Lung (tissue), 12 donors: ENCODE results near the gene UGT1A4. TPM values are rescaled to one million over a fixed set of nuclear protein-coding genes. Genes with fewer than 3 reads are reported as not detected.

Experiments
- ATAC-seq: fragments of 200-7000 bp; cut with Tn5 transposase; one replicate; pipeline ENCODE4 v1.9.1; 2020; ENCODE audit warnings: moderate number of reproducible peaks; ENCODE audit not compliant: insufficient read depth, low FRiP score
- DNase-seq, 3 donors: peaks; one replicate each; pipeline ENCODE4 v3.0.0-alpha.2; 2013 to 2017
- H3K27ac ChIP-seq, 2 donors: one replicate each; pipeline ENCODE4 v1.5.1; 2013; ENCODE audit warnings: mild to moderate bottlenecking in 2 of 2, moderate library complexity in 2 of 2, control low read depth in 1 of 2, inconsistent platforms in 1 of 2, low read depth in 1 of 2, low read length in 1 of 2
- H3K27me3 ChIP-seq, 3 donors: one replicate each; pipeline ENCODE4 v1.5.1; 2013; ENCODE audit warnings: low read length in 2 of 3; ENCODE audit not compliant: control insufficient read depth in 3 of 3, insufficient read depth in 3 of 3
- H3K36me3 ChIP-seq, 4 donors: one replicate each; pipeline ENCODE4 v1.5.1; 2013; ENCODE audit warnings: low read length in 4 of 4, mild to moderate bottlenecking in 1 of 4, moderate library complexity in 1 of 4; ENCODE audit not compliant: control insufficient read depth in 4 of 4, insufficient read depth in 4 of 4
- H3K4me1 ChIP-seq, 5 donors: one replicate each; pipeline ENCODE4 v1.5.1; 2013; ENCODE audit warnings: low read length in 5 of 5, mild to moderate bottlenecking in 2 of 5, moderate library complexity in 1 of 5; ENCODE audit not compliant: control insufficient read depth in 5 of 5, insufficient read depth in 5 of 5
- H3K4me3 ChIP-seq: one replicate; pipeline ENCODE4 v1.5.1; 2013; ENCODE audit warnings: mild to moderate bottlenecking, control low read depth, moderate library complexity
- H3K9ac ChIP-seq, 2 donors: one replicate each; pipeline ENCODE4 v1.5.1; 2013; ENCODE audit warnings: low read length in 2 of 2, control low read depth in 1 of 2; ENCODE audit not compliant: insufficient read depth in 1 of 2
- H3K9me3 ChIP-seq, 4 donors: one replicate each; pipeline ENCODE4 v1.5.1; 2013; ENCODE audit warnings: low read length in 3 of 4, mild to moderate bottlenecking in 1 of 4, moderate library complexity in 1 of 4; ENCODE audit not compliant: control insufficient read depth in 4 of 4, insufficient read depth in 3 of 4
- CTCF ChIP-seq: IDR thresholded peaks from 2 replicates; pipeline ENCODE4 v1.5.1; 2012; ENCODE audit warnings: mild to moderate bottlenecking; ENCODE audit errors: control extremely low read depth, extremely low read depth
- WGBS, 2 donors: extraction: QIAGEN DNeasy Blood & Tissue Kit; methylation state at CpG; one replicate each; pipeline ENCODE4 v1.1.7; 2013; 5-methylcytosine and 5-hydroxymethylcytosine counted together
- polyA plus RNA-seq, 2 donors: library from polyadenylated mRNA; stranded (reverse); fragments of 200-250 nt; gene quantifications; one replicate each; pipeline ENCODE4 v1.2.1, GENCODE V29; 2013
- total RNA-seq, 2 donors: library from RNA; depleted of rRNA in 1 of 2; stranded (reverse); fragments of >200 nt in 1 of 2; gene quantifications; one replicate each; pipeline ENCODE4 v1.2.1, GENCODE V29; 2014 to 2021
- donor health status: control.
- donor health status: control.
- donor health status: Bipolar disorder and iron deficiency.
- donor health status: healthy.
- donor health status: DM: yes; HTN: yes; CAD: no.

UGT1A4 gene
- total and polyA plus RNA-seq, 4 donors = 0.02 to 0.55 (median 0.21) TPM; not detected in 1

- Histone ChIP-seq H3K9me3 (peaks cover 0 to 3% (median 0%) of the 10 kb centered on the region in 4 donors), H3K36me3 (no peaks in the 10 kb centered on the region), H3K4me3 (no peak overlapping the region), H3K27me3 (no peaks in the 10 kb centered on the region), H3K4me1 (no peaks in the 10 kb centered on the region), H3K27ac (no peak overlapping the region), H3K9ac (no peak overlapping the region)
- TF ChIP-seq CTCF = no peak
- WGBS, 2 donors = 90% methylated on average over 2 of the region's 2 CpGs
- DNase-seq = no peak
- ATAC-seq = no peak
Measured at GRCh38 chr2:233758849-233759248, 40.3 kb downstream of the UGT1A4 start.

GRCh38 chr2:233760043-233760442 is 41.5 kb downstream of the UGT1A4 start, which contains the start of gene UGT1A1:
Gene UGT1A1, plus strand, starts transcription at chr2:233760270. Its CDS starts 18 bp downstream, at chr2:233760288.
- no peak within 1 kb of the TSS for H3K4me3 ChIP-seq
- peaks cover 0 to under 1% (median 0%) of the 10 kb centered on the region in 4 donors for H3K9me3 ChIP-seq
- no peak for DNase-seq
- no peak within 1 kb of the TSS for H3K9ac ChIP-seq
- 90 to 92% methylated on average over 6 of the region's 6 CpGs for whole genome bisulfite sequencing, 2 donors
- H3K36me3 ChIP-seq = no peaks in the 10 kb centered on the region
- no peaks in the 10 kb centered on the region for H3K4me1 ChIP-seq
- TF ChIP-seq CTCF = no peak
- no peak within 1 kb of the TSS for H3K27ac ChIP-seq
- no peak for ATAC-seq
- H3K27me3 ChIP-seq = no peaks in the 10 kb centered on the region

GRCh38 chr2:233761040-233761769 is 42.7 kb downstream of the UGT1A4 start:
- H3K4me1 ChIP-seq = no peaks in the 10 kb centered on the region
- no peaks in the 10 kb centered on the region for H3K36me3 ChIP-seq
- H3K27ac ChIP-seq = no peak overlapping the region
- H3K9ac ChIP-seq = no peak overlapping the region
- H3K27me3 ChIP-seq = no peaks in the 10 kb centered on the region
- ATAC-seq = no peak
- 83 to 88% methylated on average over 4 of the region's 4 CpGs for WGBS, 2 donors
- H3K4me3 ChIP-seq = no peak overlapping the region
- TF ChIP-seq CTCF = no peak
- no peak for DNase-seq
- H3K9me3 ChIP-seq = no peaks in the 10 kb centered on the region
